ENCODE measurements around the gene FTH1.

DNA sequence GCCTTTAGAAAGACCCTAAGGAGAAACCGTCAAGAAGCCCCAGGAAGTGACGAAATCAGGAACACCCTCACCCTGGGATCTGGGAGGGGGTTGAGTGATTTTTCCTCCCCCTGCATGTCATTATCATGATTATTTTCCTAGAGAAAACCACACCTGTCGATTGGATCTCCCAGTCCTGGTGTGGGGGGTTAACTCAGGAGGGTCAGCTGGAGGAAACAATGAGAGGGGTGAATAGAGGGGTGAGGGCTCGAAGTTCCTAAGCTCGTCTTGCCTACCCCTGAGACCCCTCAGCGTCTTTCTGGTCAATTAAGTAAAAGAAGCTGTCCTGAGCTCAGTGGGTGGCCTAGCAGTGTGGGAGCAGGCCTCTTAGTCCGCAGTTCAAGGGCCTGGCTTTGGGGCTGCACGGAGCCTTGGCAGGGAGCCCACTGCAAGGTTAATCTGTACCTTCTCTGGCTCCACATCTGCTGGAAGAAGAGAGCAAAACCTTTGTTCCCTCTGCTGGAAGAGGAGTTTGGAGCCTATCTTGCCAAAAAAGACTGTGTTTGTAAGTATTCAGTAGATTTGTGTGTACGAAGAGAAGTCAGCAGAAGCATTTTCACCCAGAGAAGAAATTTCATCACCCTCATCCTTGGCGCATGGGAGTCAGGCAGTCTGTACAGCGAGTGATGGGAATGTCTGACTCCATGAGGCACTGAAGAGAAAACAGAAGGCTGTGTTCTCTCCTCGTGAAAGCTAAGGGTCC is 34.2 kb upstream of the FTH1 start:
- TF ChIP-seq YY1 (IDR thresholded peaks at IDR 0.05; ENCODE audit: insufficient read depth, insufficient read length) (no peak), ZNF274 (IDR thresholded peaks at IDR 0.05; ENCODE audit: low read depth, low read length) (no peak)
